Testis (tissue), 2 donors: ENCODE measurements around the gene KLHDC9.

Source experiments
- CTCF ChIP-seq, 3 experiments: fragments of 450-650 bp in 2 of 3; fragments of 200-600 bp in 1 of 3; sonication (generic) in 1 of 3; IDR thresholded peaks; one replicate each; pipeline ENCODE4 v1.5.1; 2016 to 2019; ENCODE audit warnings: antibody characterized with exemption in 3 of 3, mild to moderate bottlenecking in 2 of 3, moderate library complexity in 1 of 3
- POLR2A ChIP-seq: fragments of 450-650 bp; IDR thresholded peaks from one replicate; pipeline ENCODE4 v1.6.1; 2017; ENCODE audit warnings: antibody characterized with exemption, mild to moderate bottlenecking, moderate library complexity

GRCh38 chr1:161089251-161089924, 8.8 kb upstream of the KLHDC9 start, which contains the start of gene NECTIN4:
- TF ChIP-seq CTCF (IDR thresholded peaks at IDR 0.05) (no peak), POLR2A (no peak)
